Stimulated activated CD4-positive, alpha-beta T cell treated with anti-CD3 and anti-CD28 coated beads, Interleukin-12 subunit alpha, Interleukin-12 subunit beta, amount 100 ng/mL, for 48 hours (primary cell): ENCODE measurements around the gene SDK1.
"Not testable (repeated sequence)": the region's sequence is repeated elsewhere in the genome, so short reads cannot be mapped to it uniquely, and the experiment has no call there.

ENCODE experiments used
- DNase-seq, 3 donors: peaks; one replicate each; pipeline ENCODE4 v3.0.0-alpha.2; 2020; ENCODE audit warnings: low read depth in 2 of 3, low spot score in 1 of 3

The SDK1 gene

DNA sequence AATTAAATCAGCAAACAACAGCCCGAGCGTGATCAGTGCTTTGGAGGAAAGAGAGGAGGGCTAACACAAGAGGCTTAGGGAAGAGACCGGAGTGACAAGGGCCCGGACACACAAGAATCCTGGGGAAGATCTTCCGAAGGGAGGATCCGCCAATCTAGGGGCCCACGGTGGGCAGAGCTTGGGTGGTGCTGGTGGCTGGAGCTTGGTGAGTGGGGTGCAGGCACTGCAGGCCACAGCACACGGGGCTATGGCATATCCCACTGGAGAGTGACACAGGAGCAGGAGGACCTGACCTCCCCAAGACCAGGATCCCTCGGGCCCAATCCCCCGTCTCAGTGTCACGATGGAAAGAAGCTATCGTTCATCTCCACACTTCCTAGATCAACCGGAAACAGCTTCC is 909.8 kb downstream of the SDK1 start:
- no peak for DNase-seq

DNA sequence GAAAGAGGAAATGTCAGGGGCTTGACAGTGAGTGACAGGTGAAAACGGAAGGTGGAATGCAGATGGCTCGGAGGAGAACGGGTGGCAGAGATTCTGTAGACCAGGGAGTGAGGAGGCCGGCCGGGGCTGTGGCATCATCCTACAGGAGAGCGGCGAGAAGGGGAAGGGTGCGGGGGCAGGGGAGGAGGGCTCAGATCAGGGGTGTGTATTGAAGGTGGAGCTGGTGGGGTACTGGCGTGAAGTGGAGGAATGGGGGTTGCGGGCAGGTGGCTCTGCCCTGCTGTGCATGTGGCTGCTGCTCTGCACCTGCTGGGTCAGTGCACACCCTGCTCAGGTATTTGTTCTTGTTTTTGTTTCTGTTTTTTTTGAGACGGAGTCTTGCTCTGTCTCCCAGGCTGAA is 910.2 kb downstream of the SDK1 start:
- DNase-seq, result no peak

DNA sequence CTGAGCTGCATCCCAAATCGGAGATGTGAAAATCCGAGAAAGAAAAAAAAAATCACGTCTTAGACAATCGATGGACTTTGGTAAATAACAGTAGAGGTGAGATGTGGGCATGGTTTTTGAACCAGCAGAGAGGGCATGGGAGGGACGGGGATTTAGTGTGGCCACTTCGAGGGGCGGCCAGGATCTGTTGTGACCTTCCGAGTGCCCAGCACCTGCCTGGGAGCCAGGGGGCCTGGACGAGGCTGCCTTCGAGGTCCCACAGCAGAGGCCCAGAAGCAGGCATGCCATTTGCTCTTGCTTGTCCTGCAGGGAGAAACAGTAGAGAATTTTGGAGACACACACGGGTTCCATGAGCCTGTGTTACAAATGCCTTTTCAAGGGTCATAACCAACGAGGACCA is 911.3 kb downstream of the SDK1 start:
- DNase-seq, result no peak

DNA sequence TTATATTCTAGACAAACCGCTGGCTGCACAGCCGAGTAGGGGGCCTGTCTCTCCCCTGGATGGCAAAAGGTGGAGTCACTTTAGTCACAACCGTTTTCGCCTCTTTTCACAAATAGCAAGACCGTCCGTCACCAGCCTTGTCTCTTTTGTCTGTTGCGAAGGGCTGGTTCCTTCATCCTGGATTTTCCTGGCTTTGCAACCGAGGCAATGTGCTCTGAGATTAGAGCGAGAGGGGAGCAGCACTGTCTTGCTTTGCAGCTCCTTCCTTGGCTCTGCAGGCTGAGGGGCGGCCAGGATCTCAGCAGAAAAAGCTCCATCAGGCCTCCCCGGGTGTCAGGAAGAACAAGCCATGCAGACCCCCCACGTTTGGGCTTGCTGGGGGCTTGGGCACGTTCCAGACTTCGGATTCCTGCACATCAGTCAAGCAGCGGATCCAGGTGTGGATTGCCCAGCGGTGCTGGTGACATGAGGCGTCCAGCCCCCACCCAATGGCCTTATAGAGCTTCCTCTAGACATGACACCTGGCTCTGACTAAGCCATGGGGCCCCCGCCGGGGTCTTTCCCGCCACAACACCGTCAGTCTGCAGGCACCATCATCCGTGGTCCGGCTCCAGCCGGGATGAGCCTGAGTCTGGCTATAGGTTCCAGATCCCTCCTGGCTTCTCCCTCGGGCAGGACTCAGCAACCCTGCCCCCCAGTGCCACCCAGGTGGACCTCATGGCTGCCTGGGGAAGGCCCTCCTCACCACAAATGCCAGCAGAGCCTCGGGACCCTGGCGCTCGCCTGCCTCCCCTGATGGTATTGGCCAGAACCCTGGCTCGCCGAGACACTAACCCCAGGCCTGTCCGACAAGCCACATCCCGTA is 913.5 kb downstream of the SDK1 start:
- no peak for DNase-seq

DNA sequence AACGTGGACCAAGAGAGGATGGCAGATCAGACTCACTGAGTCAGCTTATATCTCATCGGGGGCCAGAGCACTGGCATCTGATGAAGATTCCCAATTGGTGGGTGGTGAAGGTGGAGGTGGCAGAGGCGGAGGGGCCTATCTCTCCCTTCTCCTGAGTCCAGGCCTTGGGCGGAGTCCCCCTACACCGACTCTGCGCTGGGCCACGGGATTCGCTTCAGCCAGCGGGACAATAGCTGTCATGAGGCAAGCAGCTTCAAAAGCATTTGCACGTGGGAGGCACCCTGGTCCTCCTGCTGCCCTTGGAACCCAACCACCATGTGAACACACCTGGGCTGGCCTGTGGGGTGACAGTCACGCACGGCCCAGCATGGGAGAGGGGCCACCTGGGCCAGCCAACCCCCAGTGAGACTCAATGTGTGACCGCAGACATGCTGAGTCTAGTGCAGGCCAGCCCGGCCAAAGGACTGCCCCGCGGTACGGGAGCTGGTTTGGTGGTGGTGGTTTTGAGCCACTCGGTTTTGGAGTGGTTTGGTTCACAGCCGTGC is 914.2 kb downstream of the SDK1 start:
- DNase-seq, result no peak

DNA sequence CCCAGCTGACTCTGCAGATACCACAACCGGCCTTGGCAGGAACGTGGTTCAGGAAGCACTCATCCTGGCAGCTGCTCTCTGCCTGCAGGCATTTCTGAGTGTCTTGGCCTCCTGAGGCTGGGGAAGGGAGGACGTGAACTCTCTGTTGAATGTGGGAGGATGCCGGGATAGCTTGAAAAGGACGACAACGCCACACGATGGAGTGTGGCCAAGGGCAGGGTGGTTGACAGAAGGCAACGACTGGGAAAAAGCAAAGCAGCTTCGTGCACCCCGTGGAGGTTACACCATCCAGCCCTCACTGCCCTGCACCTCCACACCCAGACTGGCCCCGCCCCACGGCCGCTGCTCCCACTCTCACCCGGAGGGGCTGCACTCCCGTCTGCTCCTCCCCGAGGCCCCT is 915.0 kb downstream of the SDK1 start:
- no peak for DNase-seq

DNA sequence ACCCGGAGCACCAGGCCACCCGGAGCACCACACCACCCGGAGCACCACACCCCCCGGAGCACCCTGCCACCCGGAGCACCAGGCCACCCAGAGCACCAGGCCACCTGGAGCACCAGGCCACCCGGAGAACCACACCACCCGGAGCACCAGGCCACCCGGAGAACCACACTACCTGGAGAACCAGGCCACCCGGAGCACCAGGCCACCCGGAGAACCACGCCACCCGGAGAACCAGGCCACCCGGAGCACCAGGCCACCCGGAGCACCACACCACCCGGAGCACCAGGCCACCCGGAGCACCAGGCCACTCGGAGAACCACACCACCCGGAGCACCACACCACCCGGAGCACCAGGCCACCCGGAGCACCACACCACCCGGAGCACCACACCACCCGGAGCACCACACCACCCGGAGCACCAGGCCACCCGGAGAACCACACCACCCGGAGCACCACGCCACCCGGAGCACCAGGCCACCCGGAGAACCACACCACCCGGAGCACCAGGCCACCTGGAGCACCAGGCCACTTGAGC is 916.1 kb downstream of the SDK1 start:
- not testable (repeated sequence) for DNase-seq

DNA sequence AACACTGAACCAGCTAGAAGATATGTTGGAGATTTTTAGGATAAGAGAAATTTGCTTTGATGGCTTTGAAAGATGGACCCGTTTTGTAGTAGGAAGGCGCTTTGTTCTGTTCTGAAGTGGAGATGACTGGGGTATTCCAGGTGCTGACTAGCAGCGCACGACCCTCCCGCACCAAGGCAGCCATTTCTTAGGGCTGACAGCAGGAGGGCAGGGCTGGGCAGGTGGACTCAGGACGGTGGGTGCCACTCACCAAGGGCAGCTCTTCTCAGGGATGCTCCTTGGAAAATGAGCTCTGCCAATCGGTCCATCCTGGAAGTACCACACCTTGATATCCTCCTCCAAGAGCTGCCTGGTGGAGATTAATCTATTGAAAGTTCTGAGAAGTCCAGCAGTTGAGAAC is 917.4 kb downstream of the SDK1 start:
- no peak for DNase-seq

DNA sequence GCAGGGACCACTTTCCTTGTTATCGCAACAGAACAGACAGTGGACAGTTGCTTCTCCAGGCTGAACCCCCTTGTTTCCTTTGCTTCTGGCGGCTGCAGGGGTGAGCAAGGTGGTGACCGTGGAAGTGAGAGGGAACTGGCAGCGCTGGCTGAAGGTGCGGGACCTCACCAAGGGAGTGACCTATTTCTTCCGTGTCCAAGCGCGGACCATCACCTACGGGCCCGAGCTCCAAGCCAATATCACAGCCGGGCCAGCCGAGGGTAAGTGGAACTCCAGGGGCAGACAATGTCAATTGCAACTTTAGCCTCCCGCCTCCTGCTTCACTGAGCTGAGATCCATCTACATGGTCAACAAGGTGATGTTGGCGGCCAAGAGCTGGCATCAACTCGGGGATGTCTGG is 919.0 kb downstream of the SDK1 start:
- DNase-seq, result no peak

DNA sequence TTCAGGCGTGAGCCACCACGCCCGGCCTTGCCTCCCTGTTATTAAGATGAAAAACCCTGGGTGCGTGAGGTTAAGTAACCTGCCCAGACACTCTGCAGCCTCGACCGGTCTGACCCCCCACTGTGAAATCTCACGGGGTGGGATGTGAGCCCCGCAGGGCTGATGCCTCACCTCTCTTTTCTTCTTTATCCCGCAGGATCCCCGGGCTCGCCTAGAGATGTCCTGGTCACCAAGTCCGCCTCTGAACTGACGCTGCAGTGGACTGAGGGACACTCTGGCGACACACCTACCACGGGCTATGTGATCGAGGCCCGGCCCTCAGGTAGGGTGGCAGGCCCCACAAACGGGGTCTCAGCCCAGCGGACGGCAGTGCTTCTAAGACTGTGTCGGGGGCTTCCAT is 920.0 kb downstream of the SDK1 start:
- DNase-seq, result no peak

DNA sequence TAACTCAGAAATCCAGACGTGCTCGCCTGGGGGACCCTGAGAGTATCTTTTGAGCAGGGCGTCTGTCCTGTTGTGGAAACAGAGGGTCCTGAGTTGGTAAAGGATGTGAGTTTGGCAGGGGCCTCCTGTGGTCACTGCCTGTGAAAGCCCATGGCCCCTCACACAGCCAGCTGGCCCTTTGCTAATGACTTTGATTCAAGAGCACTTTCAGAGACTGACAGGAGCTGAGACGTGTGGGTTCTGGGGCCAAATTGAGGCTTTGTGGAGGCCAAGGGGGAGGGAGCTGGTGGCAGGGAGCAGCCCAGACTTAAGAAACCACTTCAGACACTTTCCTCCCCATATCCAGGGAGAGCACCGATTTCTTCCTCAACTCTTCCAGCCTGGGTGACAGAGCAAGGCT is 921.6 kb downstream of the SDK1 start:
- no peak for DNase-seq

DNA sequence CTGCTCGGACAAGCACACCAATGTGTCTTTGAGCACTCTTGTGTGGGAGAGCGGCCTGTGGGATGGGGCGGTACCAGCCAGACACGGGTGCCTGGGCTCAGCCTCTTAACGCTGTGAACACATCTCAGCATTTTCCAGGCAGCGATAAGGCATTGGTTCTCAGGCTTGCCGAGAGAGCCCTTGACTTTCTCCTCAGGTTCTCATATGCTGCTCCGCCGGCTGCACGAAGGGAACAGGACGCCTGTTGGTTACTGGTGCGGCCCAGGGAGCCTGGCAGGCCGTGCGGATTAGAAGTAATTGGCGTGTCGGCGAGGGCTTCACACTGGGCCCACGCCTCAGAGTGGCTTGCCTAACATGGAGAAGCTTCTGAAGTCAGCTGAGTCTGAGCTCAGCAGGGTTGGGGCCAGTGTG is 924.3 kb downstream of the SDK1 start:
- no peak for DNase-seq

DNA sequence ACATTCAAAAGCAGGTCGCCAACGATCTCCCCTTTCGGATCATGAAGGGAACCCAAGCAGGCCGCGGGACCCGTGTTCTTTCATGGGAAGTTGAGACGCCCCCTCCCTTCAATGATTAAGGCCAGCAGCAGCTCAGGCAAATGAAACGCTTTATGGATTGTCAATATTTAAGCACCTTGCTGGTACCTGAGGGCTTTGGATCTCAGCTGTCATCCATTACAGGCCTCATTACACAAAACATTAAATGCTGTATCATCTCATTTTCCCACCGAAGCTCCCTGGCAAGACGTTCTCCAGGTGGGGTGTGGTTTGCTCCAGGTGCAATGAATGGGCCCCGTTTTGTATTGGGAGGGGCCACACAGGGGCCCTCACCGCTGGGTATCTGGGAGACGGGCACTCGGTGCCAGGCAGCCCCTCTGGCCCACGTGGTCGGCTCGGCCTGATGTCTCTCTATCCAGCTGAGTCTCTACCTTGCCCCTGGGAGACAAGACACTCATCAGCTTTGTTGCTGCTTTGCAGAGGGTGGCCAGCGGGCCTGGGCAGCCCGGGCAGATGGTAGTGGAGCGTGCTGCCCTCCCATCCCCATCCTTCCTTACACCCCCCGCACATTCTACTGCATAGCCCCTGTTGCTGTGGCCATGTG is 925.0 kb downstream of the SDK1 start:
- no peak for DNase-seq

DNA sequence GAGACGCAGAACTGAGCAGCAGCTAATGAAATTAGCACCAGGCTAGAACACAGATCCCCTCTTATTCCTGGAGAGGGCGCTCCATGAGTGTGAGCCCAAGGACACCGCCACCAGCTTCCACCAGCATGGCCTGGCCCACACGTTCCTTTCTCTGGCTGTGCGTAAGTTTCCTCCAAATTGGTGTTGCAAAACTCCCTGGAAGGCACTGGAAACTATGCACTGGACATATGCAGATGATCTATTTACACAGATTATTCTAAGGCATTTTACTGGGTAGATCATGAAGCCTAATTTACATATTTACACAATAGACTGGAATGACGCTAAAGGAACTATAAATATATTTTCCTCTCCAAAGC is 925.5 kb downstream of the SDK1 start:
- DNase-seq, result no peak

DNA sequence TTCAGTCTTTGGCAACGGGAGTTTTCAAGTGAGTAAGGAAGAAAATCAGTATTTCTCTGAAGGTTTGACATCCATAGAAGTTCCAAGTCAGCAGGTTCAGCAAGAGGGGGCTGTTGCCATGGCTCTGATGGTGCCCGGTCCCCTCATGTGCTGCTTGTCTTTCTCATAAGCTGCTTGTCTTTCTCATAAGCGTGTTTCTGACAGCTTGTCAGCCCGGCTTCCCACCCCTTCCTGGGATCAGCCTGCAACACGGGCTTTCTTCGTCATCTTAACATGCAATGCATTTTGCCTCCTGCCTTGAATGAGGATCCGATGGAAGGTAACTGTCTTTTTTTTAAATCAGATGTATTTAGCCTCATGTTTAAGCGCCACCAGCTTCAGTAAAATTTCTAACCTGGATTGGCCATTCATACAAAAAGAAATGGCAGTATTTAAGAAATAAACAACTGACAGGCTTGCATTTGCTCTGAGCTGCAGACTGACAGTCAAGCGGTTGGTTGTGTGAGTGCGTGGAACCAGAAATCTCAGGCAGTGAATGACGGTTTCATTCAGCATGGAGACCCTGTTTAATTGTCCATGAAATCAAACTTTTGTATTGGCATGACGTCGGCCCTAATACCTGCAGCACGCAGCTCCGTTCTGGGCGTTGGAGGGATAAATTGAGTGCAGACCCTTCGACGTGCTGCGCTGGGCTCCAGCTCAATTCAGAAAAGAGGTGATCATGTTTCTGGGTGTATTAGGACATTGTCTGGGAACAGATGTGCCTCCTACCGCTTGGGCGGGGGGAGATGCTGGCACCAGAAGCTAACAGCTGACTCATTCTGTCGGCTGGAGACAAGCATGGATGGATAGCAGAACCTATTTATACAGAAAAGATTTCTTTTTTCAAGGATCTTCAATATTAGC is 926.3 kb downstream of the SDK1 start:
- DNase-seq, result no peak

DNA sequence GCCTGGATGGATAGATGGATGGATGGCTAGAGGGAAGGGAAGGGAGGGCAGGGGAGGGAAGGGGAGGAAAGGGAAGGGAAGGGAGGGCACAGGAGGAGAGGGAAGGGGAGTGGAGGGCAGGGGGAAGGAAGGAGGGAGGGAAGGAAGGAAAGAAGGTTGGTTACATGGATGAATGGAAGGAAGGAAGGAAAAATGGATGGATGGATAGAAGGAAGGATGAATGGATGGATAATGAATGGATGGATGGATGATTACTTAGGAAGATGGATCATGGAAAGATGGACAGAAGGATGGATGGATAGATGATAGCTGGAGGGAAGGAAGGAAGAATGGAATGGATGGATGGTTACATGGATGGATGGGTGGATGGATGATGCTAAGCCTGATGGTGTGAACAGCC is 929.3 kb downstream of the SDK1 start:
- DNase-seq, result no peak

DNA sequence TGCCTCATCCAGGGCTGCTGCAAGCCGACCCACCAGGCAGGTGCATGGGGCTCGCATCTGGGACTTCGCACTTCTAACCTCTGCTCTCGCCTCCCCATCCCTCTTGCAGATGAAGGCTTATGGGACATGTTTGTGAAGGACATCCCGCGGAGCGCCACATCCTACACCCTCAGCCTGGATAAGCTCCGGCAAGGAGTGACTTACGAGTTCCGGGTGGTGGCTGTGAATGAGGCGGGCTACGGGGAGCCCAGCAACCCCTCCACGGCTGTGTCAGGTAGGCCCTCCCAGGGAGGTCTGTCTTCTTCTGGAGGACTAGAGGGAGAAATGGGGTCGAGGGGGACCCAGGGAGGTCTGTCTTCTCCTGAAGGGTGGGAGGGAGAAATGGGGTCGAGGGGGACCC is 932.1 kb downstream of the SDK1 start:
- DNase-seq, result no peak

DNA sequence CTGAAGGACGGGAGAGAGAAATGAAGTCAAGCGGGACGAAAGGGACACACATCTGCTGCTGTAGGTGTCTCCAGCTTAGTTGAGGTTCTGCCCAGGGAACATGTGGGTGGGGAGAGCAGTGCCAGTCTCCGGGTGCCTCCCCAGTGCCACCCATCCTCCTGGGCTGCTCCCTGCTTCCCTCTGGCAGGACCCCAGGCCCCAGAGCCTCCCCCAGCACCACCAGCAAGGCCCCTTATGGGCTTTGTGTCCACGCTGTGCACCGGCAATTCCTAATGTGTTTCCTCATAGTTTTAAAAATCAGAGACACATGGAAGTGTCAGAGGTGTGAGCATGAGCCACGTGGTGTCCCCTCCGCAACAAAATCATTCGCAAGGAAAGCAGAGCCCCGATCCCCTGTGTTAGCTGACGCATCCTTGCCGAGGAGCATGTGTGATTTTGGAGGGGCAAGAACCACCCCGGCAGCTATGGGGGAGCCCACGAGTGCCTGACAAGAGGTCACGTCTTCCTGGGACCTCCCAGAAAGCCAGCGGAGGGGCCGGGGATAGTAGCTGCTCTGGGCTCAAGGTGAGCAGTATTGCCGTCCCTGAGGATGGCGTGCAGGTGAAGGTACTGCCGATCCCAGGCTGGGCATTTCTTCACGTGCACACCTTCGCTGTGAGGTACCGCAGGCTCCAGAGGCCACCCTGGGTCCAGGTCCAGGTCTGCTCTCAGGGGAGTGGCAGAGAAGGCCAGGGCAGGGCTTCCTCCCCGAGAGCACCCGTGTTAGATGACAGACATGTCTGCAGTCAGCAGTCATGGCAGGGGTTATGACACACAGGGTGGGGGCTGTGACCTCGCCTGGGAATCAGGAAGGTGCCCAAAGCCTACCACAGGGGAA is 932.8 kb downstream of the SDK1 start:
- DNase-seq, result no peak

DNA sequence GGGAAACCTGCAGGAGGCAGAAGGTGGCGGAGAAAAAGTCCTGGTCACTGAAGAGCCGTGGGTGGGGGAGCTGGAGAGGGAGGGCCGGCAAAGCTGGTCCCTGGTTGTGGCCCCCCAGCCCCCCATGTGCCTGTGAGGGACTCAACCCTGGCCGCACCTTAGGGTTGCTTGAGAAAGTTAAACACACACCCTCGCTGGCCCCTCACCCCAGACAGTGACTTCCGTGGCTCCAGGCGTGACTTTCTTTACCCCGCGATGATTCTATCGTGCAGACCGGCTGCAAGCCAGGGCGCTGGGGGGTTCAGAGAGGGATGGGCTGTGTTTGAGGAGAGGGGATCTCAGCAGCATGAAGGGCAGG is 933.4 kb downstream of the SDK1 start:
- no peak for DNase-seq

DNA sequence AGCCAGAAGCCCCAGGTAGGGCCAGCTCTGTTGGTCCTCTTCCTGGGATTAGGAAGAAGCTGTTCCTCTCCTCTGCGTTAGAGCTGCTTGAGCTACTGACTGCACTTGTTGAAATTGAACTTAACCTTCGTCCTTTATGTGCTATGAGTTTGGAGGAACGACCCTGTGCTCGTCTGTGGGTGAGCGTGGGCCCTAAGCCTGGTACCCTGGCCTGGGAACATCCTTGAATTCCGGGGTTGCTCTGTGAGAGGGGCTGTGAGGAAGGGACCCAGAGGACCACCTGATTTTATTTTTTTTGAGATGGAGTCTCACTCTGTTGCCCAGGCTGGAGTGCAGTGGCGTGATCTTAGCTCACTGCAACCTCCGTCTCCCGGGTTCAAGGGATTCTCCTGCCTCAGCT is 933.8 kb downstream of the SDK1 start:
- DNase-seq, result no peak
